Gastrocnemius medialis (tissue), 4 donors: ENCODE data around the gene MCCD1.

Source experiments
- CTCF ChIP-seq, 5 experiments: fragments of 450-650 bp in 3 of 5; fragments of 200-600 bp in 2 of 5; sonication (generic) in 2 of 5; IDR thresholded peaks in 4 of 5; conservative IDR thresholded peaks in 1 of 5; 1 replicate in 4 of 5; 2 replicates in 1 of 5; pipeline ENCODE4 v1.5.1; 2016 to 2019; ENCODE audit warnings: antibody characterized with exemption in 5 of 5, mild to moderate bottlenecking in 3 of 5, moderate library complexity in 3 of 5
- POLR2A ChIP-seq, 2 donors: fragments of 450-650 bp; IDR thresholded peaks; one replicate each; pipeline ENCODE4 v1.6.1; 2017; ENCODE audit warnings: antibody characterized with exemption in 2 of 2, mild to moderate bottlenecking in 2 of 2, moderate library complexity in 2 of 2

GRCh38 chr6:31493875-31494694, 34.7 kb upstream of the MCCD1 start:
- peak; percentile 50 to 75 (median 60) for TF ChIP-seq CTCF (IDR thresholded peaks at IDR 0.05 in 4 of 5, conservative IDR thresholded peaks at IDR 0.05 in 1 of 5)
- no peak for TF ChIP-seq POLR2A (IDR thresholded peaks at IDR 0.05)
